Osteocyte (in vitro differentiated cells): ENCODE data around the gene PODXL. TPM values are rescaled to one million over a fixed set of nuclear protein-coding genes. Genes with fewer than 3 reads are reported as not detected.

Experiments used
- DNase-seq: peaks from one replicate; pipeline ENCODE4 v3.0.0; 2021; ENCODE audit warnings: mixed read lengths; ENCODE audit not compliant: unreplicated experiment; ENCODE audit errors: extremely low spot score
- H3K27ac Mint-ChIP-seq: one replicate; pipeline ENCODE4 v1.8.0; 2021; ENCODE audit warnings: mild to moderate bottlenecking, mixed read lengths; ENCODE audit not compliant: unreplicated experiment
- H3K27me3 Mint-ChIP-seq: one replicate; pipeline ENCODE4 v1.8.0; 2021; ENCODE audit warnings: mixed read lengths; ENCODE audit not compliant: unreplicated experiment
- H3K36me3 Mint-ChIP-seq: one replicate; pipeline ENCODE4 v1.8.0; 2021; ENCODE audit warnings: mixed read lengths; ENCODE audit not compliant: unreplicated experiment
- H3K4me1 Mint-ChIP-seq: one replicate; pipeline ENCODE4 v1.8.0; 2021; ENCODE audit warnings: mixed read lengths; ENCODE audit not compliant: unreplicated experiment
- H3K4me3 Mint-ChIP-seq: one replicate; pipeline ENCODE4 v1.8.0; 2021; ENCODE audit warnings: mild to moderate bottlenecking, moderate library complexity, mixed read lengths; ENCODE audit not compliant: unreplicated experiment
- H3K9me3 Mint-ChIP-seq: one replicate; pipeline ENCODE4 v1.8.0; 2021; ENCODE audit warnings: mixed read lengths; ENCODE audit not compliant: unreplicated experiment
- total RNA-seq: library from RNA; stranded (reverse); gene quantifications from 2 replicates; pipeline ENCODE4 v1.2.1, GENCODE V29; 2021
- TF ChIP-seq, protein P1 (sequence below): fragments of 200-600 bp; sonication (generic); IDR thresholded peaks from 2 replicates; pipeline ENCODE4 v1.5.0; 2021; ENCODE audit warnings: antibody characterized with exemption, mild to moderate bottlenecking, moderate library complexity

PODXL gene
- total RNA-seq, 1 donor from 2014 or later = 21.2 TPM

DNA sequence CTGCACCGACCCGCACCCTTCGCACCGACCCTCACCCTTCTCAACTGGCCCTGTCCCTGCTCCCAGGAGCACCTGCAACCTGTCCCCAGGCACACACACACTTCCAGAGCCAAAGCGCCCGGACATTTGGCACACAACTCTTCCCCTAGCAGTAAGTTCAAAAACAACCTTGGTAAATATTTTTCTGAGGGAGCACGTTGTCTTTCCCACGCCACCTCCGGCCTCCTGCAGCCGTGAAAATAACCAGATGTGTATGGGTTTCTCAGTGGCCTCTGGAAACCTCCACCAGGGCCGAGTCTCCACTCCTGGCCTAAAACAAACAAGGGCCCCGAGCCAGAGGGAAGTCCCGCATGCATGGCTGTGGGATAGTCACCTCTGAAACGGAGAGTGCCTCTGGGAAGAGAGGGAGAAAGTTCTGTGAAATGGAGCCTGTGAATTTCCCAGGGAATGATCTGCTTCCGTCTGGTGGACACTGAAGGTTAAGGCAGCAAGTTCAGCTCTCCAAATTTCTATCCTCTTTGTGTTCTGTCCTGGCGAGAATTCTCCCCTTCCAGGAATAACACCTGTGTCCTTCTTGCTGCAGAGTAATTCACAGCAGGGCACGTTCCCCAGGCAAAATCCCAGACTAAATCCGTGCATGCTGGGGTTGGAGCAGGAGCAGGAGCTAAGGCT is 15.8 kb downstream of the PODXL start:
- H3K4me1 Mint-ChIP-seq = peaks cover 64% of the 10 kb centered on the region
- H3K27me3 Mint-ChIP-seq = no peaks in the 10 kb centered on the region
- H3K4me3 Mint-ChIP-seq = peak overlapping the region; percentile 36
- H3K36me3 Mint-ChIP-seq = no peaks in the 10 kb centered on the region
- TF ChIP-seq, protein P1, sequence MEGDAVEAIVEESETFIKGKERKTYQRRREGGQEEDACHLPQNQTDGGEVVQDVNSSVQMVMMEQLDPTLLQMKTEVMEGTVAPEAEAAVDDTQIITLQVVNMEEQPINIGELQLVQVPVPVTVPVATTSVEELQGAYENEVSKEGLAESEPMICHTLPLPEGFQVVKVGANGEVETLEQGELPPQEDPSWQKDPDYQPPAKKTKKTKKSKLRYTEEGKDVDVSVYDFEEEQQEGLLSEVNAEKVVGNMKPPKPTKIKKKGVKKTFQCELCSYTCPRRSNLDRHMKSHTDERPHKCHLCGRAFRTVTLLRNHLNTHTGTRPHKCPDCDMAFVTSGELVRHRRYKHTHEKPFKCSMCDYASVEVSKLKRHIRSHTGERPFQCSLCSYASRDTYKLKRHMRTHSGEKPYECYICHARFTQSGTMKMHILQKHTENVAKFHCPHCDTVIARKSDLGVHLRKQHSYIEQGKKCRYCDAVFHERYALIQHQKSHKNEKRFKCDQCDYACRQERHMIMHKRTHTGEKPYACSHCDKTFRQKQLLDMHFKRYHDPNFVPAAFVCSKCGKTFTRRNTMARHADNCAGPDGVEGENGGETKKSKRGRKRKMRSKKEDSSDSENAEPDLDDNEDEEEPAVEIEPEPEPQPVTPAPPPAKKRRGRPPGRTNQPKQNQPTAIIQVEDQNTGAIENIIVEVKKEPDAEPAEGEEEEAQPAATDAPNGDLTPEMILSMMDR = peak; percentile 49
- peak overlapping the region; percentile 83 for H3K27ac Mint-ChIP-seq
- H3K9me3 Mint-ChIP-seq = no peaks in the 10 kb centered on the region
- no peak for DNase-seq

DNA sequence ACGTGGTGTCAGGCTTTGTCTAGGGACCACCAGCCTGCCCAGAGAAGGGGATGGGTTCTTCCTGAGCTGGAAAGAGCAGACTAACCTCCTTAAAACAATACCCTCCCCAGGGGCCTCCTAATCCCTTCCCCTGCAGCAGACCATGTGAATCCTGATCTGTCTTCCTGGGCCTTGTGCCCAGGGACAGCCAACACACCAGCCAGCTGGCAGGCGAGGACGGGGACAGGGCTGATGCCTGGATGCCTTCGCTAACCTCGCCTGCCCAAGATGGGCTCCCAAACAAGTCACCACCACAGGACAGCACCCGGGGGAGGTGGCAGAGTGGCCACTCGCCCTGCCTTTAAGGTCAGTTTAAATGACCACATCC is 17.6 kb downstream of the PODXL start:
- Mint-ChIP-seq H3K27me3 (no peaks in the 10 kb centered on the region), H3K4me1 (peaks cover 51% of the 10 kb centered on the region), H3K9me3 (no peaks in the 10 kb centered on the region), H3K27ac (peak overlapping the region; percentile 84), H3K36me3 (peaks cover 1% of the 10 kb centered on the region), H3K4me3 (no peak overlapping the region)
- TF ChIP-seq, protein P1 = no peak
- no peak for DNase-seq

DNA sequence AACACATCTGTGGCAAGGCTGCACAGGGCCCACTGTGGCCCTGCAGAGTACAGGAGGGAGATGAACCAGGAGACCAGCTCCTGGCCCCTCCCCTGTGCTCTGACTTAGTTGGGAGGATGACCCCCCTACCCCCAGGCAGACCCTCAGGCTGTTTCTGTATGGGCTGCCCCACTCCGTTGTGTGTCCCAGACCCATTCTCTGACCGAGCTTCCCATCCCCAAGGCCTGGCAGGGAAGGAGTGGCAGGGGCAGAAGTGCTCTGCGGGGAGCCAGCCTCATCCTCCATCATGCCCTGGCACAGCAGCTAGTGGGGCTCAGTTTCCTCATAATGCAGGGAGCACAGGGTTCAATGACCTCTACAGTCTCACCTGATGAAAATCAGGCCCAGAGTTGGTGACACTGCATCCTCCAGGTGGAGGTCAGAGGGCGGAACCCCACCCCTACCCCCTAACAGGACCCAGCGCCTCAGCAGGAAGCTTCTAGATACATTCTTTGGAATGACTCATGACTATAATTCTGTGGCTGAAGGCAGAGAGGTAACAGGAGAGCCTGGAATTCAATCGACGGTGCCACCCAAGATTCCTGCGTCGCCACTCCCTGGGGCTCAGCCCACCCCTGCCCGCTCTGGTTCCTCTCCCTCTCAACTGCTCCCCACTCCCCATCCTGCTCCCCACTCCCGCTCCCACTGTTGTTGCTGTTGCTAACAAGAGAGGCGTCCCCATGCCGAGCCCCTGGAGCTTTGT is 18.2 kb downstream of the PODXL start:
- Mint-ChIP-seq H3K4me3 (no peak overlapping the region), H3K9me3 (no peaks in the 10 kb centered on the region), H3K36me3 (peaks cover 1% of the 10 kb centered on the region), H3K27ac (peak overlapping the region; percentile 84), H3K4me1 (peaks cover 53% of the 10 kb centered on the region), H3K27me3 (no peaks in the 10 kb centered on the region)
- TF ChIP-seq, protein P1 = no peak
- DNase-seq = no peak

DNA sequence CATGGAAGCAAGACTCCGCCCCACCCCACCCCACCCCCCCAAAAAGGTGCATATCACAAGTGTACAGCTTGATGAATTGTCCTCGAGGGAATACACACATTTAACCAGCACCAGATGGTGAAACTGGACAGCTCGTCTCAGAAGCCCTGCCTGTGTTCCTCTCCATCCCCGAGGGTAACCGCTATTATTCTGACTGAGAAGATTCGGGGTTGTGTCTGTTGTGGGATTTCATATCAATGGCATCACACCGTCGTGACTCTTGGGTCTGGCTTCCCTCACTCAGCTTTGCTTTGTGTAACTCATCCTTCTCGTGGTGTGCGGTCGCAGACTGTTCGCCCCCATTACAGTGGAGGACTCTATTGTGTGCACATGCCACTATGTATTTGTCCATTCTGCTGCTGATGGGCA is 18.9 kb downstream of the PODXL start:
- H3K27ac Mint-ChIP-seq = peak overlapping the region; percentile 84
- H3K36me3 Mint-ChIP-seq = peaks cover 1% of the 10 kb centered on the region
- peaks cover 53% of the 10 kb centered on the region for H3K4me1 Mint-ChIP-seq
- DNase-seq = no peak
- H3K4me3 Mint-ChIP-seq = no peak overlapping the region
- no peaks in the 10 kb centered on the region for H3K9me3 Mint-ChIP-seq
- no peaks in the 10 kb centered on the region for H3K27me3 Mint-ChIP-seq
- TF ChIP-seq, protein P1 = no peak

DNA sequence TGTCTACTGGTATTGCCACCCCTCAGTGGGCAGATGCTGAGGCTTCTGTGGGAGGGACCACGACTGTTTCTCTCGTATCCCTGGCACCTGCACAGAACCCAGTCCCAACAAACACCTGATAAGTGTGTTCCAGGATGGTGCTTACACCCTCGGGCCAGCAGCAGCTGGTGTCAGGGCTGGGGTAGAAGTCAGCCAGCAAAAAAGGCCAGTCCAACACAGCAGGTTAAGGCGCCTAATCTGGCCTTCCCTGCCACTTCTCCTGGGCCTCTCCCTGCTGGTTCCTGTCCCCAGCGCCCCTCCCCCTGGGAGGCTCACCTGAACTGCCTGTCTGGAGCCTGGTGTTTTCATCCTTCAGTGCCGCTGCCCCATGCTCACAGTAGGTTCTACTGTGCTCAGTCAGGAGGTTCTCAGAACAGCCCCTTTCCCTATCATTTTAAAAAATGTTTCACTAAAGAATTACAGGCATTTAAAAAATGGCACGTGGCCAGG is 20.0 kb downstream of the PODXL start:
- Mint-ChIP-seq H3K36me3 (peaks cover 1% of the 10 kb centered on the region), H3K4me3 (no peak overlapping the region), H3K27me3 (no peaks in the 10 kb centered on the region), H3K27ac (no peak overlapping the region), H3K4me1 (peaks cover 47% of the 10 kb centered on the region), H3K9me3 (no peaks in the 10 kb centered on the region)
- TF ChIP-seq, protein P1 = no peak
- DNase-seq = no peak
